Activated CD8-positive, alpha-beta memory T cell treated with anti-CD3 and anti-CD28 coated beads for 24 hours (primary cell): Measurements from ENCODE around the gene TMEM18.
"Not testable (repeated sequence)": the region's sequence is repeated elsewhere in the genome, so short reads cannot be mapped to it uniquely, and the experiment has no call there.

ENCODE experiments used
- DNase-seq: peaks from one replicate; pipeline ENCODE4 v3.0.0-alpha.2; 2020

The TMEM18 gene

DNA sequence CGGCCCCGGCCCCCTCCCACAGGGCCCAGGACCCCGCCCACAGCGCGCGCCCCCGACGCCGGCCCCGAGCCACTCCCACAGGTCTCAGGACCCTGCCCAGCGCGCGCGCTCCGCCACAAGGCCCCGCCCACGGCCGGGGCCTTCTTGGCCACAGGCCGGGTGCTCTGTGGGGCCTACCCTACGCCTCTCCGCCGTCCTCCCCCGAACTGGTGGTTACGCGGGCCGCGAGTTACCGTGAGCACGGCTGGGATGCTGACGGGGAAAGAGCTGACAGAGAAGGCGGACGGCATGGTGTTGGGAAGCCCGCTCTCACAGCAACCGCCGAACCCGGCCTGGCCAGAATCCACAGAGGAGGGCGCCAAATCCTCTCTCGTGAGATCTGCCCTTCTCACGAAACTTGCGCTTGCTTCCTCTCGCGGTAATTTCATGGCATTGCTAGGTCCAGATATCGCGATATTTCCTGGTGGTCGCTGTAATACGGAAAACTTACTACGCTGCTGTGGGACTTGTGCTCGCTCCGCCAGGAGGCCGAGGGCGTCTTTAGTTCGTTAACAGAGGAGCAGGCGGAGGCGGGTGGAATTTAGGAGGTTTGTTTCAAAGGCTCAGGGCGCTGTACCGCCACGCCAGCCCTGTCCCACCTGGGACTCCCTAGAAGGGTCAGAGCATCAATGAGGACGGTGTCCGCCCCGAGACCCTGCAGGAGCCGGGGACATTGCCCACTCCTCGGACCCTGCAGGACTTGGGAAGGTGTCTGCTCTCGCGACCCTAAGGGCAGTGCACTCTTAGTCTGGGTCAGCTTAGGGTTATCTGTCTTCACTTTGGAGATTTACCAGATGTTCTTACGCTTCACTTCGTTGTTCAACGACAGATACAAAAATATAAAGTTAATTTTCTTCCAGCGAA is at the start of gene TMEM18:
Gene TMEM18, minus strand, starts transcription at position 351 of the 903 bp plus-strand sequence. Its CDS starts 61 bp downstream, at position 290.
- peak; percentile 99 for DNase-seq

DNA sequence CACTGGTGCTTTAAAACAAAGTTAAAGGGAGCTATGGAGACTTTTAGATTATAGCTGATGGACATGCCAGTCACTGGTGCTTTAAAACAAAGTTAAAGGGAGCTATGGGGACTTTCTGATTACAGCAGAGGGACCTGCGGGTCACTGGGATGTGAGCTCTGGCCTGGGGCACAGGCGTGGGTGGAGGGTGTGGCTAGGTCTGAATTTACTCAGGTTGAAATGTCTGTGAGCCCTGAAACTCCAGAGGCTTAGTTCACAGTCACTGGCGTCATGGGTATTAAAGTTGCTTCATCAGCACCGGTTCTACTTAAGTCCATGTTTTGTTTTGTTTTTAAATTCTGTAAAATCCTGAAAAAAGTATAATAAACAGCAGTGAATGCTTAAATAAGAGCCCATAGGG is 49.0 kb upstream of the TMEM18 start:
- no peak for DNase-seq

DNA sequence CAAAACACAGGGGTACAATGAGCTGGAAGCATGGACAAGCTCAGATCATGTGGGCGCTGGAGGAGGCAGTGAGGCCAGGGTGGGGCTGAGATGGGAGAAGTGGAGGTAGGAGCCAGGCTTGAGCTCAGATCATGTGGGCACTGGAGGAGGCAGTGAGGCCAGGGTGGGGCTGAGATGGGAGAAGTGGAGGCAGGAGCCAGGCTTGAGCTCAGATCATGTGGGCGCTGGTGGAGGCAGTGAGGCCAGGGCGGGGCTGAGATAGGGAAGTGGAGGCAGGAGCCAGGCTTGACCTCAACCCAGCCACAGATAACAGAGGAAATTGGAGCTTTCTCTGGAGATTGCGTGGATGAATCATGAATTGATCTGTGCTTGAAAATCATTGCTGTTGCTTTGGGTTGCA is 48.3 kb upstream of the TMEM18 start:
- no peak for DNase-seq

DNA sequence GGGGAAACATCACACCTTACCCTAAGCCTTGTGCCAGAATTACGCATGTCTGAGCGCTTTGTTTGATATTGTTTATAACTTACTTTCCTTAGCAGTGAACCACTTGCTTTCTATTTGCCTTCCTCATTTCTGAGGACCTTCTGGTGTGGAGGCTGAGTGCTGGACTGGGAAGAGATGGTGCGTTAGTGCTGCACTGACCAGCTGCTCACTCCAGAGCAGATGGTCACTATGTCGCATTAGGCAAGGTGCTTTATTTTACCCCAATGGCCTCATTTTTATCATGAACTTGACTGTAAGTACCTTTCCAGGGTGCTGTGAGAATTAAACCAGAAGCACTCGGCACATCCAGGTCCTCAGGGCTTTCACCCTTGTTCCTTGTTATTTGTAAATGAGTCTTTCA is 46.6 kb upstream of the TMEM18 start:
- no peak for DNase-seq

DNA sequence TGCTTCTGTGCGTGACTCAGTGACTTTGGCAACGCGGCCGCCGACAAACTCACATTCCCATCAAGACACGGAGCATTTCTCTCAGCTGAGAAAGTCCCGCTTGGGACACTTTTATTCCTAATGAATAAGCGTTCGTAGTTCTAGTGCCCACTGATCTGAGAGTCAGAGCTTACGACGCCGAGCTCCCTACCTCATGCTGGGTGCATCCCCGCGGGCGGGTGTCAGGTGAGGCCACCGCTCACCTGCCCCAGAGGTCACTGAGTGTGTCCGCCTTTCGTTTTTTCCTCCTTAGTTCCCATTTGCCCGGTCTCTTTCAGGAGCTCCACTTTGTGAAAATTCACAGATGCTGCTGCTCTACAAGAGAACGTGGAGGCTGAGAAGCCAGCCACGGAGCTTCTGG is 43.6 kb upstream of the TMEM18 start:
- no peak for DNase-seq

DNA sequence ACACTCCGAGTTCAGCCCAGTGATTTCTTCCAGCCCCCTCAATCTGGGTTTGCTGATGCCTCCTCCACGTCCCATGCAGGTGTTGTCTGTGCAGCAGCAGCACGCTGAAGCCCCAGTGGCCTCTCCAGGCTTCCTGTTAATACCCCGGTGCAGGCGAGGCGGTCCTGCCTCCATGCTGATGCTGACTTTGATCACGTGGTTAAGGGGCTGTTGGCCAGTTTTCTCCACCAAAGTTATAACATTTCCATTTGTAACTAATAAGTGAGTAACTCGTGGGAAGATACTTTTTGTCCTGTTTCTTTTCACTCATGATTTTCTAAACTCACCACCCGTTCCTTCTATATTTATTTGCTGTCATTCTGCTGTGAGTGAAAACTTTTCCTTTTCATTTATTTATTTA is 42.5 kb upstream of the TMEM18 start:
- no peak for DNase-seq

DNA sequence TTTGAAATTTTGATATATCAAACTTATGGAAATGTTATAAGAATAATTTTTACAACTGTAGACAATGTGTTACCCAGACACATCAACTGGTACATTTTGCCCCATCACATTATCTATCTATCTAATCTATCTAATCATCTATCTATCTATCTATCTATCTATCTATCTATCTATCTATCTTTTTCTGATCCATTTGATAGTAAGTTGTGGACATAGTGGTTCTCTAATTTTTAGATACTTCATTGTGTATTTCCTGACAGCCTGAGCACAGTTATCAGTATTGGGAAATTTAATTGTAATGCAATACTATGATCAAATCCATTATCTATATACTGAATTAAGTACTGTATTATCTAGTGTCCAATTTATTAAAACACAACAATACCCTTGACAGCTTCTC is 42.0 kb upstream of the TMEM18 start:
- DNase-seq = no peak

DNA sequence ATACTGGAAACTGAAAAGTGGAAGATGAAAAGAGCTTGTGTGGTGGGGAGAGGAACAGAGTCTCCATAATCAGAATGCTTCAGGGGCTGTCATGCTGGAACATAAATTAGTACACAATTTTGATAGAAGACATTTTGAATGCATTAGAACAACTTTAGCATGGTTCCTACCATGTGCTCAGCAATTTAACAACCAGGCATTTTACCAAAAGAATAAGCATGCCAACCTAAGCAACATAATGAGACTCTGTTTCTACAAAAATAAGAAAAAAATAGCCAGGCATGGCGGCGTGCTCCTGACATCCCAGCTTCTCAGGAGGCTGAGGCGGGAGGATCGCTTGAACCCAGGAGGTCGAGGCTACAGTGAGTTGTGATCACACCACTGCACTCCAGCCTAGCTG is 40.5 kb upstream of the TMEM18 start:
- DNase-seq = no peak

DNA sequence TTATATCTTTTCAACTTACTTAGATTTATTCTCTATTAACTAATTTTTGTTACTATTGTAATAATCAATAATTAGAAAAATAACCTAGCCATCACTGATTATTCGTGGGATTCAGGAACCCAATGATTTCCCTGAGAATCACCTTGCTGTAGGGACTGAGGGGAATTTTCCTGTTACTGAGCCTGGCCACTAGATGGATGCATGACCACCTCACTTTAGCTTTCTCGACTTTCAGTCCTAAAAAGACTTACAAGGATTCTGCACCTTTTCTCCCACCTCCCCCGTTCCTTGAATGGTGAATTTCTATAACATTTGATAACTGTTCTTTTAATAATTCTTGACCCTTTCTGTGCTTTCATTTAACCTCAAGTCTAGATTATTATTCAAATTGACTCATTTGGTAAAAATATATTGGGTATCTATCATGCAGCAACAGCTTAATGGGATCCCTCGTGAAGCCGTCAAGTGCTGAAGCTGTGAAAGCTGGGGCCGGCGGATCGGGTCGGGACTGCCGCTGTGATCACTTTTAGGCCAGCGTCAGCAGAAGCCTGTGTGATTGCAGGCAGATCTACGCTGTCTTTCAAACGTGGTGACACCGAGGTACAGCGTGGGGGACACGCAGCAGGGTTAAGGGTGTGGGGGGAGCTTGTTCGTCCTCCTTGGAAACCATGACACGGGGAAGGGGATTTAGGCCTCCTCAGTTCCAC is 38.8 kb upstream of the TMEM18 start:
- DNase-seq = no peak

DNA sequence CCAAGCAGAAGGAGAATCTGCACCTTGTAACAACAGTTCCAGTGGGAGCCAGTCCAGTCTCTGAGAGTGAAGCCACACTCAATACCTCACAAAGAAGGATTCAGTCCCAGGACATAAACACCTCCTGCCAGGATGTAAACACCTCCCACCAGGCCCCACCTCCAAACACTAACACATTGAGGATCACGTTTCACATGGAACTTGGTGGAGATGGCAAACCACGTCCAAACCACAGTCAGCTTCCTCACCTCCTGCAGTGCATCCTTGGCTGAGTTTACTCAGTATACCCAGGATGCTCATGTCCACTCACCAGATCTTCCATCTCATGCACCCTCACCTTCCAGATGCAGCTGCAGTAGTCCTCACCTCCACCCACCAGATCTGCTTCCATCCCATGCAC is 37.8 kb upstream of the TMEM18 start:
- DNase-seq = no peak

DNA sequence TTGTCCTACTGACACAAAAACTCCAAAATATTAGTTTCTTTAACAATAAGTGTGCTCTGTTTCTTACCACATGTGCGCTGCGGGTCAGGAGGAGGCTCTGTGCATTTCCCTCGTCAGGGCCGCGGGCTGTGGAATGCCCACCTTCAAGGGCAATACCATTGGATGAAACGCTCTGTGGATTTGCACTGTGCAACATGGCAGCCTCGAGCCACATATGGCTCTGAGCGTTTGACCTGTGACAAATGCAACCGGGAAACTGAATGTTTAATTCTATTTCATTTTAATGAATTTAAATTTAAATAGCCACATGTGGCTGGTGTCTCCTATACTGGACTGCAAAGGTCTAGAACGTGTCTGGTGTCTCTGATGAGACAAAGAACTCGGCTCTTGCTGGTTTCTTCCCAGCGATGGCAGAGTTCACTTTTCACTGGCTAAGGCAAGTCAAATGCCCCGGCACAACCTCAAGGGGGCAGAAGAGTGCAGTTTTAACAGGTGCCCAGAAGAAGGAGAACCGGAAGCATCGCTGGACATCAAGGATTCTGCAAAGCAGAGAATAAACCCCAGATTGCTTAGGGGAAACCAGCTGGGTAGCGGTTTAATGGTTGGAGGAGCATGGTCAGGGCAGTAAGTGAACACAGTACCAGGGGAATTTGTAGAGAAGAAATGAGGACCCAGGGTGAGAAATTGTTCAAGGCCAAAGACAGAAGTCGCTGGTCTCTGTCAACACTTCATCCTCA is 37.0 kb upstream of the TMEM18 start:
- no peak for DNase-seq

DNA sequence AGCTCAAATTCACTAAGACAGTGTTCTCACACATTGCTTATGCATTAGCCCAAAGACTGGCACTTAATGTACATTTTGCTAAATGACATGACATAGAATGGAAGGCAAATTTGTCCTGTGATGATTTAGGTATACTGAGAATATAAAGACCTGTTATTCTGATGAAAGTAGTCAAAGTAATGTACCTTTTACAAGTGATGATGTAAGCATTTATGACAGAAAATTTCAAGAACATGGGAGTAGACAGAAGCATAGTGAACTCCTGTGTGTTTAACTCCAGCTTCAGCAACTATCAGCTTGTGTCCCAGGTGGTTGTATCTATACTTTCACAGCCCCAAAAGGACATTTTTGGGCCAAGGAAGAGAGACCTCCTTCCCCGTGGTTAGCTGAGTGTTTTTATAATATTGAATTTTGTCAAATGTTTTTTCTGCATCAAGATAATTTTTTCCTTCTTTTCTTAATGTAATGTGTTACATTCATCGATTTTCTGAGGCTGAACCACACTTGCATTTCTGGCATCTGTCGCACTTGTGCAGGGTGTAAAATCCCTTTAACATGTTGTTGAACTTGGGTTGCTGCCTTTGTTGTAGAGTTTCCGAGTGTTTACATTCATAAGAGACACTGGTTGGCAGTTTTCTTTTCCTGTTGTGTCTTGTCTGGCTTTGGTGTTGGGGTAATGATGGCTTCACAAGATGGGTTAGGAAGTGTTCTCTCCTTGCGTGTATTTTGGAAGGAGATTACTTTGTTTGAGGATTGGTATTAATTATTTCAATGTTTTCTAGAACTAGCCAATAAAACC is 33.9 kb upstream of the TMEM18 start:
- DNase-seq = no peak

DNA sequence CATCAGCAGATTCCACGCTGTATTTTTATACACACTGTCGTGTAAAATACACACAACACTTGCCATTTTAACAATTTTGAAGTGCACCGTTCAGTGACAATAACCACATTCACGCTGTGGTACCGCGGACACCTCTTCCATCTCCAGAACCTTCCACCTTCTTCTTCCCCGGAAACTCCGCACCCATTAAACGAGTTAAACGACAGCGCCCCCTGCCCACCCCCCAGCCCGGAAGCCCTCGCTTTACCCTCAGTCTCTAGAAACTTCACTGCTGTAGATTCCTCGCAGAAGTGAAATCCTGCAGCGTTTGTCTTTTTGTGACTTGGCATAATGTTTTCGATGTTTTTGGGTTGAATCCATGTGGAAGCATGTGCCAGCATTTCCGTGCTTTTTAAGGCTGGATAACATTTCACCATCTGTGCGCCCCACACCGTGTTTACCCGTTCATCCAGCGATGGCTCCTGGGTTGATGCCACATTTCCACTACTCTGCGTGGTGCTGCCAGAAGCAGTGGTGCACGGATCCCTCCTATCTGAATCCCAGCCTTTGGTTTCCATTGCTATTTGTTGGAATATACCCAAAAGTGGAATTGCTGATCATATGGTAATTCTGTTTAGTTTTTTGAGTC is 32.0 kb upstream of the TMEM18 start:
- no peak for DNase-seq

DNA sequence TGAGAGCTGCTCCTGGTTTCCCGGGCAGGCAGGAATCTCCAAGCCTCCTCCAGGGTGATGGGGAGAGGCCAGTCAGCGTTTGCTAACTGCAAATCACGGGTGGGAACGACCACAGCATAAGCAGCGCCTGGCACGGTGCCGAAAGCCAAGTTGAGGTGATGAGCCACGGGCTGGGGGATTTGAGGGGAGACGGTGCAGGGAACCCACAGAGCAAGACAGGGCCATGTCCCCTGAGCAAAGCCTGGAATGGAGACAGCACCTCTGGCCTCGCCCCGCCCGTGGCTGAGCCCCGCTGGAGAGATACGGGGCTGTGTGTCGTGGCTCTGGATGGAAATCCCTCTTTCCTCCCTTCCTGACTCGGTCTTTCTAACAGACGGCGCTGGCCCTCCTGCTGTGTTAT is 31.5 kb upstream of the TMEM18 start:
- no peak for DNase-seq

DNA sequence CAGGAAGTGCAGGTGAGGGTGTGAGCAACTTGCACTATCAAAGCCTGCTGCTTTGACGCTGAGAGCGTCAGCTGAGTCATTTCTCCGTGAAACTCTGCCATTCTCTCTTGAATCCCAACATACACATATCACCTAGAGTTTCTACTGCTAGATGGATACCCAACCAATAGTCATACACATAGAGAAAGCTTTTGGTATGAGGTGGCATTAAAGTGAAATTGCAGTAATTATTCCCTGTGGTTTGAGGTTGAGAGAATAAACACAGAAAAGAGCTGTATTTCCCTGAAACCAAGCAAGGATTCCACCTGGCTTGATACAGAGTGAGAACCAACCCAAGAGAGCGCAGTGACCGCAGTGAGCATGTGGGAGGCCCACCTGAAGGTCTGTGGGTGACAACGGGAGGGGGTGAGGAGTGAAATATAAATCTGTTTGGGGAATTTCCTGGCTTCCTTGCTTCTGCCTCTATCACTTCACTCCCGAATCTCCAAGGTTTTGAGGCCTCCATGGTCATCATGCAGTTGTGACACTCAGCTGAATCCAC is 28.8 kb upstream of the TMEM18 start:
- no peak for DNase-seq

DNA sequence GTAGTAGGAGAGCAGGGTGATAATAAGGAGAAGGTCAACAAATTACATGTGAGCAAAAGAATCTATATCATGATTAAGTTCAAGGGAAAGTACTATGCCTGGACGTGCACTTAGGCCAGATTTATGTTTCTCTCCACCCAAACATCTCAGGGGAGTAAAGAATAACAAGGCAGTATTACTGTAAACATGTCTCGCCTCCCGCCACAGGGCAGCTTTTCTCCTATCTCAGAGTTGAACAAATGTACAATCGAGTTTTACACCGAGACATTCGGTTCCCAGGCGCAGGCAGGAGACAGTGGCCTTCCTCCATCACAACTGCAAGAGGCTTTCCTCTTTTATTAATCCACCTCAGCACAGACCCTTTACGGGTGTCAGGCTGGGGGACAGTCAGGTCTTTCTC is 25.6 kb upstream of the TMEM18 start:
- not testable (repeated sequence) for DNase-seq

DNA sequence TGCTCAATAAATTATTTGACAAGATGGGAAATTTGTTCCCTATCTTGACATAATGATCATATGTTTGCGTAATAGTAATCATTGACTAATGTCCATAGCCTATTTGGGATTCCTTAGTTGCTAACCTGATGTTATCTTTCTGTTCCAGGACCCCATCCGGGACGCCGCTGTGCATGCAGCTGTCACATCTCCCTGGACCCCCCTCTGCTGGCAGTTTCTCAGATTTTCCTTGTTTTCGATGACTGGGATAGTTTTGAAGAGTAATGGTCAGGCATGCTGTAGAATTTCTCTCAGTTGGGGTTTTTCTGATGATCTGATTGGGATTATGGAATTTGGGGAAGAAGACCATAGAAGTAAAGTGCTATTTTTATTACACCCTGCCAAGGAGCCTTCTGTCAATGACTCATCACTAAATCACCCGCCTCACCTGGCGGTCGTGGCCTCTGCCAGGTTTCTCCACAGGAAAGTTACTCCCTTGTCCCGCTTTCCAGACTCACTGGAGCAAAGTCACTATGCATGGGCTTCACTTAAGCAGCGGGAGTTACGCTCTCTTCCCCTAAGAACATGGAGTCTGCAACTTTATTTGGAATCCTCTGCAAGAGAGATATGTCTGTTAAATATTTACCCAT is 19.9 kb upstream of the TMEM18 start:
- DNase-seq = no peak

DNA sequence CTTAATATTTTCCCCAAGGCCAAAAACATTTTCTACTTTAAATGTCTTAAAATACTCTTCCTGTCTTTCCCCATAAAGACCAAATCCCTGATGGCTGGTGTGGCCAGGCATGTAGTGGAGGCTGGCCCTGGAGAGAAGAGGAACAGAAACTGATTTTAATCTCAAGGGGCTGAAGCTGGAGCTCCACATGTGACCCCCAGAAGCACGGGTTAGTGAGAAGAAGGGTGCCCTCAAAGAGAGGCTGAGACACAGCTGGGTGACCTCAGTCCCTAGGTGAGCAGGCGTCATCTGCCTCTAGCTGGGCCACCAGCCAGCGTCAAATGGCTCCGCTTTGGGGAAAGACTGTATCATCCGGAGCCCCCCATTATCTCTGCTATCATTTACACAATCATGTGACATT is 19.3 kb upstream of the TMEM18 start:
- DNase-seq = no peak

DNA sequence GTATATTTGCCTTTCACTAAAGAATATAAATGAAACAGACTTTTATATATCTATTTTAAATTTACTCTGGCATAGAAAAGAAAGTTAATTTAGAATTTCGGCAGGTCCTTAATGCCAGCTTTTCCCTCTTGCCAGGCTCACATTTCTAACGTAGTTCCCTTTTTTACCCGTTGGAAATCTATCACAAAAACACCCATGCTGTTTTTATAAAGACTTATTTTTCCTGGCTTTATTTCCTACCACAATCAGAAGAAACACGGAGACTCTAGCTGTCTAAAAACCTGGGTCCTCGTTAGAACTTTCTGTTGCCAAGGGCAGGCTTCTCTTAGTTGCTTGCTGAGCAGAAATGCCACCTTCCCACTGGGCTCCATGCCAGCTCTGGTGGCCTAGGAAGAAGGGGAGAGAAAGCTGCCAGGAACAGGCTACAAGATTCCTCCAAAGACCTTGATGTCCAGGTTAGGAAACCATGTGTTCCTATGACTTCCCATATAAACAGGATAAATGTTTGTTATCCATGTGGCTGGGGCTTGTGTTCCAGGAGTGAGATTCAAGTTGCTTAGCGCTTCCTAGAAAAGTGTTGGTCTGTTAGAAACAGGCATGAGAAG is 17.8 kb upstream of the TMEM18 start:
- DNase-seq = no peak

DNA sequence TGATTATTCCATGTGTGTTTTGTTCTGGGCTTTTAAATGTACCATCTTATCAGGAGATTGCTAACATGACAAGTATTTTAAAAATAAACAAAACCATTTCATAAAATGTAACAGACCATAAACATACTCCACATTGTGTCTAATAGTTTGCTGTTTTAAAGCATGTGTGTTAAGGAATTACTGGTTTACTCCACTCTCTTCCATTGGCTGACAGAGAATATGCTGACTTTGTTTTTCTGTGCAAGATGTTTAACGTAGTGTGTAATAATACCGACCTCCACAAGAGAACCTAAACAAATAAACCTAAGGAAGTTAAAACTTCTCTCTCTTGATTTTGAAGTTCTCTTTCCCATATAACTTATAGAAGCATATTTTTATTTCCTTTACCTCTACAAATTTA is 17.0 kb upstream of the TMEM18 start:
- DNase-seq = no peak

DNA sequence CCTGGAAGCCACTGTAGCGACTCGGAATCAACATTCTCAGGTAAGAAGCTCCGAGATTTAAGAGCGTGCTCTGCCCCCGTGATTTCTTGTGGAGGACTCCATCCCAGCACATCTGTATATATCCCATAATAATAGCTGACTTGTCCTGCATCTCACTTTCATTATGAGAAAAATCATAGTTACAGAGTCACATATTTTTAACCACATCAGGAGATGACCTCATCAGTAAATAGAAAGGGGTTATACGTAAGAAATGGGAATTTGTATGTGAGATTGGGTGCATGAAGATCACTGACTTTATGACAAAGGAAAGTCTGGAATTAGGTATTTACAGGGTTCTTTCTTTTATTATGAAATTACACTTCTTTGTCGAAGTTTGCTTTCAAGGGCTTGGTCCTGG is 16.4 kb upstream of the TMEM18 start:
- DNase-seq = no peak
